ENCODE results near the gene TMEM95.
A peak's percentile ranks its signal among the peaks of the same experiment; 100 is the strongest.
"Not testable (repeated sequence)": the region's sequence is repeated elsewhere in the genome, so short reads cannot be mapped to it uniquely, and the experiment has no call there.

TMEM95 gene

DNA sequence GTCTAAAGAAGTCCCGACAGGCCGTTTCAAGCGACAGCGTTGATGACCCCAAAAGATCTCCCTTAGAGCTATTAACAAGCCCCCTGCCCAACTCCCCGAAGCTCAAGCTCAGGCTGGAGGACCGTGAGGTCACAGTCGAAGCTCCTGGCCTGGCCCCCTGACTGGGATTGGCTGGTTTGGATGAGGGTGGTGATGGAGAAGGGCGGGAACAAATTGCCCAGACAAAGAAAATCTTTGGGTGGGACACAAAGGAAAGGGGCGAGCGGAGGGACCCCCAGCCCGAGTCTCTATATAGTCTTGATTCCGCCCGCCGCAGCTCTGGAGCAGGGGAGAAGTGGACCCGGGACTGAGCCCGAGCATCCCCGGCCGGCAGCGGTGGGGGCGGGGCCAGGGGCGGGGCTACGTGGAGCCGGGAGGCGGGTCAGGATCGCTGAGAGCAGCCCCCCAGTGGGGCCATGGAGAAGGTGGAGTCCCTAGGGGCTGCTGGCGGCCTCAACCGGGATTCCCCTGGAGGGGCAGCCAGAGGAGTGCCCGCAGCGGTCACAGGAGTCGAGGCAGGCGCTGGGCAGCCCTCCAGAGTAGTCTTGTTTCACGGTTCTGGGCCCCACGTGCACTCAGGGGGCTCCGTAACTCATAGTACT is 24.8 kb upstream of the TMEM95 start:
- TF ChIP-seq, protein P1, sequence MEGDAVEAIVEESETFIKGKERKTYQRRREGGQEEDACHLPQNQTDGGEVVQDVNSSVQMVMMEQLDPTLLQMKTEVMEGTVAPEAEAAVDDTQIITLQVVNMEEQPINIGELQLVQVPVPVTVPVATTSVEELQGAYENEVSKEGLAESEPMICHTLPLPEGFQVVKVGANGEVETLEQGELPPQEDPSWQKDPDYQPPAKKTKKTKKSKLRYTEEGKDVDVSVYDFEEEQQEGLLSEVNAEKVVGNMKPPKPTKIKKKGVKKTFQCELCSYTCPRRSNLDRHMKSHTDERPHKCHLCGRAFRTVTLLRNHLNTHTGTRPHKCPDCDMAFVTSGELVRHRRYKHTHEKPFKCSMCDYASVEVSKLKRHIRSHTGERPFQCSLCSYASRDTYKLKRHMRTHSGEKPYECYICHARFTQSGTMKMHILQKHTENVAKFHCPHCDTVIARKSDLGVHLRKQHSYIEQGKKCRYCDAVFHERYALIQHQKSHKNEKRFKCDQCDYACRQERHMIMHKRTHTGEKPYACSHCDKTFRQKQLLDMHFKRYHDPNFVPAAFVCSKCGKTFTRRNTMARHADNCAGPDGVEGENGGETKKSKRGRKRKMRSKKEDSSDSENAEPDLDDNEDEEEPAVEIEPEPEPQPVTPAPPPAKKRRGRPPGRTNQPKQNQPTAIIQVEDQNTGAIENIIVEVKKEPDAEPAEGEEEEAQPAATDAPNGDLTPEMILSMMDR (conservative IDR thresholded peaks at IDR 0.05; ENCODE audit: low read depth, low read length) = no peak
- H3K4me3 ChIP-seq (ENCODE audit: low read depth, low read length) = peak overlapping the region; percentile 90
- peak; percentile 82 for DNase-seq (ENCODE audit: low read depth)

DNA sequence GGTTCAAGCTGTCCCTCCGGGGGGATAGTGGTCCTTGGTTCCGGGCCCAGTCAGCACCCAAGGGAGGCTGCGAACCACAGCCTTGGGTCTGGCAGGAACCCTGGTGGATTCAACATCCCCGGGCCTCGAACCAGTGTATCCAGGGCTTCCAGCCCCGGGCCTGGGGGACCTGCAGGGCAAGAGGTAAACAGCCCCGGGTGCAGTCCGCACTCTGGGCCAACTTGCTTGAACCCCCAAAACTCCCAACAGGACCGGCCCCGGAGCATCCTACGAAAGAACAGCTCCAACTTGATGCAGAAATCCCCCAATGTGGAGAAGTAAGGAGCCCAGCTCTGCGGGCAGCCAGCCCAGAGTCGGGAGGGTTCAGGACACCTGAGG is 24.3 kb upstream of the TMEM95 start:
- no peak for DNase-seq (ENCODE audit: low read depth)
- TF ChIP-seq, protein P1 (conservative IDR thresholded peaks at IDR 0.05; ENCODE audit: low read depth, low read length) = no peak
- H3K4me3 ChIP-seq (ENCODE audit: low read depth, low read length) = peak overlapping the region; percentile 90

- TF ChIP-seq, protein P1 (conservative IDR thresholded peaks at IDR 0.05; ENCODE audit: low read depth, low read length) = no peak
- DNase-seq (ENCODE audit: low read depth) = no peak
- no peak overlapping the region for H3K4me3 ChIP-seq (ENCODE audit: low read depth, low read length)
Observed at GRCh38 chr17:7332111-7332510, 22.8 kb upstream of the TMEM95 start.

- H3K4me3 ChIP-seq (ENCODE audit: low read depth, low read length); DNase-seq (ENCODE audit: low read depth): not testable (repeated sequence)
Observed at GRCh38 chr17:7332600-7333069, 22.3 kb upstream of the TMEM95 start.

- no peak for DNase-seq (ENCODE audit: low read depth)
- TF ChIP-seq, protein P1 (conservative IDR thresholded peaks at IDR 0.05; ENCODE audit: low read depth, low read length) = no peak
- no peak overlapping the region for H3K4me3 ChIP-seq (ENCODE audit: low read depth, low read length)
Observed at GRCh38 chr17:7334938-7335538, 19.9 kb upstream of the TMEM95 start.

DNA sequence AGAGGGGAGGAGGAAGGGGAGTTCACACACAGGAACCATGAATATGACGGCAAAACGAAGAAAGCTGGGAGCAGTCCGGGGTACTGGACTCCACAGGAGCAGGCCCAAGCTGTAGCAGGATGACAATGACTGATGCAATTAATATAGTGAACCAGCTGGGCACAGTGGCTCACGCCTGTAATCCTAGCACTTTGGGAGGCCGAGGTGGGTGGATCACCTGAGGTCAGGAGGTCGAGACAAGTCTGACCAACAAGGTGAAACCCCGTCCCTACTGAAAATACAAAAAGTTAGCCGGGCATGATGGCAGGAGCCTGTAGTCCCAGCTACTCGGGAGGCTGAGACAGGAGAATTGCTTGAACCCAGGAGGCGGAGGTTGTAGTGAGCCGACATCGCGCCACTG is 19.2 kb upstream of the TMEM95 start:
- not testable (repeated sequence) for DNase-seq (ENCODE audit: low read depth); H3K4me3 ChIP-seq (ENCODE audit: low read depth, low read length)

DNA sequence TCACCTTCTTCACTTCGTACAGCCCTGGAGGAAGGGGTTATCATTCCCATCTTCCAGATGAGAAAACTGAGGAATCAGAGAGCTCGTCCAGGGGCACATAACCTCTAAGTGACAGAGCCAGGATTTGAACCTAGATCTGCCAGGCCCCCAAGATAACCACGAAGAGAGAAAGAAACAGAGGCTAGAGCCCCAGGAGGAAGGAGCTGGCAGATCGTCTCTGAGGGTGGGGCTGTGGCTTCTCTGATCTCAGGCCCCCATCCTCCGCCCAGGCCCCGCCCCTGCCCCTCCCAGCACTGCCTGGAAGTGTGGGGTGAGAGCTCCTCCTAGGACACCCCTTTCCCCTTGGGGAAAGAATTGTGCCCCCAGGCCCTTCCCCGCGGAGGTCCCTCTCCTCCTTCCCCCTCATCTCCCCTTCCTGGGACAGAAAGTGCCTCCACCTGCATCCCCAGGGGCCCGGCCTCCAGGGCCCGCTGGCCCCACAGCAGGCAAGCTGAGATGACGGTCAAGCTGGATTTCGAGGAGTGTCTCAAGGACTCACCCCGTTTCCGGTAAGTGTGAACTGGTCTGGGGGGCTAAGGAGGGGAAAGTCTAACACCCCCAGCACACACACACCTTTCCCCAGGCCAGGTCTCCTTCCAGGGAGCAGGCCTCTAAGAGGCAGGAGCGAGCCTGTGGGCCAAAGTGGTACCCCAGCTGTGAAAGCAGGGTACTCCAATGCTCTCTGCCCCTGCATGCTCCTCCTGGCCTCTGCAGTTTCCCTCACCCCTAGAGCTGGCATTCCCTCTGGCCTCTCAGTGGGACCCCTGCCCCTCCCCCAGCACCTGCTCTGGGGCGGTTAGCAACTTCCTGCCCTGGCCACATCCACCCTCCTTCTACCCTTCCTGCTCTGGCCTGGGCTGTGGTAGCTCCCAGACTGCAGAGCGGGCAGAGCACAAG is 18.4 kb upstream of the TMEM95 start, which contains the start of gene ACAP1:
Gene ACAP1, plus strand, starts transcription at position 290 of the 936 bp plus-strand sequence. Its CDS starts 206 bp downstream, at position 496.
- DNase-seq (ENCODE audit: low read depth) = no peak
- H3K4me3 ChIP-seq (ENCODE audit: low read depth, low read length) = no peak within 1 kb of the TSS
- TF ChIP-seq, protein P1 (conservative IDR thresholded peaks at IDR 0.05; ENCODE audit: low read depth, low read length) = no peak

- DNase-seq (ENCODE audit: low read depth); H3K4me3 ChIP-seq (ENCODE audit: low read depth, low read length): not testable (repeated sequence)
Observed at GRCh38 chr17:7337600-7337999, 17.4 kb upstream of the TMEM95 start.
